GM18519 (cell line): Measurements from ENCODE around the gene HPGD.
"Not testable (repeated sequence)": the region's sequence is repeated elsewhere in the genome, so short reads cannot be mapped to it uniquely, and the experiment has no call there.

Experiments
- ATAC-seq: cut with Tn5 transposase; IDR thresholded peaks from one replicate; pipeline ENCODE4 v1.9.1; 2021; ENCODE audit warnings: mild to moderate bottlenecking, moderate library complexity; ENCODE audit not compliant: unreplicated experiment, low FRiP score

Gene HPGD

GRCh38 chr4:174528226-174528625, 5.9 kb upstream of the HPGD start:
- no peak for ATAC-seq

GRCh38 chr4:174526731-174527130, 4.4 kb upstream of the HPGD start:
- ATAC-seq = no peak

GRCh38 chr4:174524242-174524641, 2.0 kb upstream of the HPGD start:
- ATAC-seq = no peak

- no peak for ATAC-seq
These were observed 871 bp upstream of the HPGD start for GRCh38 chr4:174523025-174523693.

- ATAC-seq = peak; percentile 27
These were observed 497 bp downstream of the HPGD start for GRCh38 chr4:174521800-174522182.

GRCh38 chr4:174520660-174521059, 1.6 kb downstream of the HPGD start:
- no peak for ATAC-seq

GRCh38 chr4:174517502-174518445, 4.5 kb downstream of the HPGD start:
- ATAC-seq = no peak

- no peak for ATAC-seq
These were observed 5.5 kb downstream of the HPGD start for GRCh38 chr4:174516794-174517193.

- no peak for ATAC-seq
These were observed 5.9 kb downstream of the HPGD start for GRCh38 chr4:174516345-174516744.

- ATAC-seq = no peak
These were observed 9.5 kb downstream of the HPGD start for GRCh38 chr4:174512745-174513144.

- ATAC-seq = no peak
These were observed 16.4 kb downstream of the HPGD start for GRCh38 chr4:174505892-174506291.

GRCh38 chr4:174505007-174505406, 17.3 kb downstream of the HPGD start:
- no peak for ATAC-seq

GRCh38 chr4:174503079-174503715, 19.1 kb downstream of the HPGD start:
- ATAC-seq = no peak

GRCh38 chr4:174496631-174497432, 25.5 kb downstream of the HPGD start:
- ATAC-seq = no peak

- ATAC-seq = no peak
These were observed 26.7 kb downstream of the HPGD start for GRCh38 chr4:174495626-174496025.

GRCh38 chr4:174494726-174495125, 27.6 kb downstream of the HPGD start:
- ATAC-seq = no peak

GRCh38 chr4:174494146-174494545, 28.1 kb downstream of the HPGD start:
- ATAC-seq = no peak

- no peak for ATAC-seq
These were observed 31.8 kb downstream of the HPGD start for GRCh38 chr4:174490451-174490961.

- not testable (repeated sequence) for ATAC-seq
These were observed 33.9 kb downstream of the HPGD start for GRCh38 chr4:174488368-174488767.

GRCh38 chr4:174485025-174485424, 37.3 kb downstream of the HPGD start:
- ATAC-seq = no peak
